Spleen (tissue), 7 donors: ENCODE measurements around the gene OSM.
A peak's percentile ranks its signal among the peaks of the same experiment; 100 is the strongest.

Experiments
- CTCF ChIP-seq, 11 experiments: fragments of 200-600 bp in 7 of 11; fragments of 450-650 bp in 4 of 11; sonication (generic) in 4 of 11; IDR thresholded peaks in 8 of 11; conservative IDR thresholded peaks in 3 of 11; 1 replicate in 7 of 11; 2 replicates in 4 of 11; pipeline versions ENCODE4 v1.4.0 to v1.8.0; 2016 to 2021; ENCODE audit warnings: antibody characterized with exemption in 11 of 11, inconsistent platforms in 4 of 11, mild to moderate bottlenecking in 1 of 11
- POLR2A ChIP-seq, 3 donors: fragments of 450-650 bp; IDR thresholded peaks; one replicate each; pipeline ENCODE4 v1.5.1; 2017; ENCODE audit warnings: antibody characterized with exemption in 3 of 3, mild to moderate bottlenecking in 1 of 3
- POLR2AphosphoS5 ChIP-seq, 3 donors: sonication (generic); formaldehyde crosslinking; IDR thresholded peaks; one replicate each; pipeline ENCODE4 v1.5.1; 2017; ENCODE audit warnings: antibody characterized with exemption in 3 of 3
- donor health status: DM: no; HTN: no; CAD: no; lungs with moderate emphysema.
- donor health status: DM: no; HTN: no; CAD: no.
- donor health status: DM: no; HTN: no; CAD: no.

DNA sequence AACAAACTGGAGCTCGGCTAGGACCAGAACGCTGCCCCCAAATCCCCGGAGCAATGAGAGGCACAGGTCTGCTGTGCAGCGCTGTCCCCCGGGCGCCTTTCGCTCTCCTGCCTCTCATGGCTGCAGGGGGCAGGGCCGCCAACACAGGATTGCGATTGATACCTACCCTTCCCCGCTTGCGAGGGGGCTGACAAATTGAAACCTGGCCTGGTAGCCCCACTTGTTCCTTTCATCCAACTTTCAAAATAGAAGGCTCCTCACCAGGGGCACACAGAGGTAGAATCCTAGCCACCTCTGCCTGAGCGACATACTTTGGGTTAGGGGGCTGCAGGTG is 23.3 kb upstream of the OSM start:
- TF ChIP-seq POLR2A (IDR thresholded peaks at IDR 0.05) (no peak), CTCF (IDR thresholded peaks at IDR 0.05 in 8 of 11, conservative IDR thresholded peaks at IDR 0.05 in 3 of 11) (peak in 2 of 11 experiments; percentile 15 to 25), POLR2AphosphoS5 (IDR thresholded peaks at IDR 0.05) (no peak)
